DND-41 (cell line): ENCODE results near the gene MLXIPL.

Experiments used
- EZH2 ChIP-seq: IDR thresholded peaks from 3 replicates; pipeline ENCODE4 v1.6.1; 2012; ENCODE audit warnings: borderline replicate concordance, low read depth, mild to moderate bottlenecking, moderate library complexity, low read length, inconsistent platforms; ENCODE audit not compliant: severe bottlenecking
- TF ChIP-seq, protein P1 (sequence below): IDR thresholded peaks from 2 replicates; pipeline ENCODE4 v1.5.1; 2012; ENCODE audit warnings: borderline replicate concordance, low read length, moderate library complexity, mild to moderate bottlenecking; ENCODE audit not compliant: poor library complexity, severe bottlenecking; ENCODE audit errors: extremely low read depth

DNA sequence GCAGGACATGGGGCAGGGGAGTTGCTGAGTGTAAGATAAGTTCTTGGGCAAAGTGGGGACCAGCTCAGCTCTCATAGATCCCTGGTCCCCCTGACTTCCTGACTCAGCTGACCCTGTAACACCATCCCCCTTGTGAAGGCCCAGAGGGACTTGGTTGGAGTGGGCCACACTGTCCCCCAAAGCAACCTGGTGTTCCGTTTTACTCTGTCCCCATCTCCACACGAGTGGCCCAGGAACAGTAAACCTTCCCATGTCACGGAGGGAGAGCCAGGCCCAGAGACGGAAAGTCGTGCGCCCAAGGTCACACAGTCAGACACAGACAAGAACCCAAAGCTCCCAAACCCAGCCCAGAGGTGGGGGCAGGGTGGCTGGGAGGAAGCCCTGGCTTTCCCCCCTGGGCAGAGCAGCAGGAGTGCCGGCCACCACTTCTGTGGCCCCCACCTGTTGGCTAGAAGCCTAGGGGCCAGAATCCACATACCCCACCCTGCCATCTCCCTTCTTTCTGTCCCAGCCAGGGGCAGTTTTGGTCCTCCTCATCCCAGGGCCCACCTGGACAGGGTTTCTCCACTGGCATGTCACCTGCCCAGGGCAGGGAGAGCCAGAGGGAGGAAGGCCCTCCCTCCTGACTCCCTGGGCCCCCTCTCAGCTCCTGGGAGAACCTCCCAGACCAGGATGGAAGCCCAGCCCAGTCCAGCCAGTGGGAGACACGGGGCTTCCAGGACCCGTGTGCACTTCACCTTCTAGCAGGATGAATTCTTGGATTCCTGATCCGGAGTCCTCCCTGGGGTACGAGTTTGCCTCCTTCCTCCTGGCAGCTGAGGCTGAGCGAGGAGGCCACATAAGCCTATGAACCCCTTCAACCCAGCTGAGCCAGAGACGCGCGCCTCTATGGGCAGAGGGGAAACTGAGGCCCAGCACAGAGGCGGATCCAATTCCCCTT is 22.7 kb upstream of the MLXIPL start:
- TF ChIP-seq, protein P1, sequence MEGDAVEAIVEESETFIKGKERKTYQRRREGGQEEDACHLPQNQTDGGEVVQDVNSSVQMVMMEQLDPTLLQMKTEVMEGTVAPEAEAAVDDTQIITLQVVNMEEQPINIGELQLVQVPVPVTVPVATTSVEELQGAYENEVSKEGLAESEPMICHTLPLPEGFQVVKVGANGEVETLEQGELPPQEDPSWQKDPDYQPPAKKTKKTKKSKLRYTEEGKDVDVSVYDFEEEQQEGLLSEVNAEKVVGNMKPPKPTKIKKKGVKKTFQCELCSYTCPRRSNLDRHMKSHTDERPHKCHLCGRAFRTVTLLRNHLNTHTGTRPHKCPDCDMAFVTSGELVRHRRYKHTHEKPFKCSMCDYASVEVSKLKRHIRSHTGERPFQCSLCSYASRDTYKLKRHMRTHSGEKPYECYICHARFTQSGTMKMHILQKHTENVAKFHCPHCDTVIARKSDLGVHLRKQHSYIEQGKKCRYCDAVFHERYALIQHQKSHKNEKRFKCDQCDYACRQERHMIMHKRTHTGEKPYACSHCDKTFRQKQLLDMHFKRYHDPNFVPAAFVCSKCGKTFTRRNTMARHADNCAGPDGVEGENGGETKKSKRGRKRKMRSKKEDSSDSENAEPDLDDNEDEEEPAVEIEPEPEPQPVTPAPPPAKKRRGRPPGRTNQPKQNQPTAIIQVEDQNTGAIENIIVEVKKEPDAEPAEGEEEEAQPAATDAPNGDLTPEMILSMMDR: no peak
- TF ChIP-seq EZH2: no peak
